Endothelial cell (in vitro differentiated cells): Measurements from ENCODE around the gene SELENBP1. TPM values are rescaled to one million over a fixed set of nuclear protein-coding genes. Genes with fewer than 3 reads are reported as not detected.
"Not testable (repeated sequence)": the region's sequence is repeated elsewhere in the genome, so short reads cannot be mapped to it uniquely, and the experiment has no call there.

Experiments
- DNase-seq: peaks from one replicate; pipeline ENCODE4 v3.0.0; 2021; ENCODE audit warnings: low spot score
- H3K27ac Mint-ChIP-seq: one replicate; pipeline ENCODE4 v1.8.0; 2021; ENCODE audit warnings: mixed read lengths, inconsistent platforms; ENCODE audit not compliant: unreplicated experiment
- H3K27me3 Mint-ChIP-seq: one replicate; pipeline ENCODE4 v1.8.0; 2021; ENCODE audit warnings: mild to moderate bottlenecking, moderate library complexity, mixed read lengths, inconsistent platforms; ENCODE audit not compliant: unreplicated experiment
- H3K36me3 Mint-ChIP-seq: one replicate; pipeline ENCODE4 v1.8.0; 2021; ENCODE audit warnings: mild to moderate bottlenecking, low read depth, mixed read lengths, inconsistent platforms; ENCODE audit not compliant: unreplicated experiment
- H3K4me1 Mint-ChIP-seq: one replicate; pipeline ENCODE4 v1.8.0; 2021; ENCODE audit warnings: mild to moderate bottlenecking, mixed read lengths, inconsistent platforms; ENCODE audit not compliant: unreplicated experiment
- H3K4me3 Mint-ChIP-seq: one replicate; pipeline ENCODE4 v1.8.0; 2021; ENCODE audit warnings: mild to moderate bottlenecking, mixed read lengths, inconsistent platforms; ENCODE audit not compliant: unreplicated experiment
- H3K9me3 Mint-ChIP-seq: one replicate; pipeline ENCODE4 v1.8.0; 2021; ENCODE audit warnings: mixed read lengths, inconsistent platforms; ENCODE audit not compliant: unreplicated experiment
- CTCF ChIP-seq: fragments of 200-600 bp; sonication (generic); IDR thresholded peaks from one replicate; pipeline ENCODE4 v1.5.0; 2021; ENCODE audit warnings: antibody characterized with exemption; ENCODE audit not compliant: unreplicated experiment
- total RNA-seq: library from RNA; stranded (reverse); fragmentation: NEBNext Ultra II Directional; extraction: Animal tissue kit (Norgen Biotek cat#: 25700); gene quantifications from one replicate; pipeline ENCODE4 v1.2.1, GENCODE V29; 2021; ENCODE audit not compliant: unreplicated experiment

SELENBP1 gene
- total RNA-seq, 1 donor from 2014 or later: 15.6 TPM

- Mint-ChIP-seq H3K36me3 (no peaks in the 10 kb centered on the region), H3K27ac (no peak overlapping the region), H3K4me1 (no peaks in the 10 kb centered on the region), H3K9me3 (no peaks in the 10 kb centered on the region), H3K27me3 (no peaks in the 10 kb centered on the region), H3K4me3 (no peak overlapping the region)
- DNase-seq: no peak
- TF ChIP-seq CTCF: no peak
Observed at GRCh38 chr1:151393583-151393982, 21.1 kb upstream of the SELENBP1 start.

GRCh38 chr1:151391079-151391563 lies 18.6 kb upstream of the SELENBP1 start:
- Mint-ChIP-seq H3K4me1 (no peaks in the 10 kb centered on the region), H3K9me3 (no peaks in the 10 kb centered on the region), H3K27me3 (no peaks in the 10 kb centered on the region), H3K4me3 (no peak overlapping the region), H3K36me3 (no peaks in the 10 kb centered on the region), H3K27ac (no peak overlapping the region)
- no peak for TF ChIP-seq CTCF
- no peak for DNase-seq

GRCh38 chr1:151390221-151391078 lies 17.9 kb upstream of the SELENBP1 start:
- H3K36me3 Mint-ChIP-seq, H3K27me3 Mint-ChIP-seq, H3K9me3 Mint-ChIP-seq, H3K4me1 Mint-ChIP-seq, H3K27ac Mint-ChIP-seq, H3K4me3 Mint-ChIP-seq, DNase-seq: not testable (repeated sequence)

GRCh38 chr1:151386002-151386401 lies 13.5 kb upstream of the SELENBP1 start:
- H3K4me3 Mint-ChIP-seq: no peak overlapping the region
- H3K27ac Mint-ChIP-seq: no peak overlapping the region
- no peaks in the 10 kb centered on the region for H3K9me3 Mint-ChIP-seq
- DNase-seq: no peak
- H3K36me3 Mint-ChIP-seq: no peaks in the 10 kb centered on the region
- no peaks in the 10 kb centered on the region for H3K4me1 Mint-ChIP-seq
- TF ChIP-seq CTCF: no peak
- H3K27me3 Mint-ChIP-seq: peaks cover 2% of the 10 kb centered on the region

- no peak for DNase-seq
- no peak for TF ChIP-seq CTCF
- Mint-ChIP-seq H3K27me3 (peaks cover 2% of the 10 kb centered on the region), H3K9me3 (no peaks in the 10 kb centered on the region), H3K27ac (no peak overlapping the region), H3K4me1 (no peaks in the 10 kb centered on the region), H3K36me3 (no peaks in the 10 kb centered on the region), H3K4me3 (no peak overlapping the region)
Observed at GRCh38 chr1:151384584-151384983, 12.1 kb upstream of the SELENBP1 start.
